NCI-H510A (cell line): ENCODE measurements around the gene KRTDAP.

Source experiments
- DNase-seq: peaks from one replicate; lab custom pipeline; 2025; lab: John Stamatoyannopoulos, UW

KRTDAP gene

GRCh38 chr19:35512831-35513627 lies 22.8 kb upstream of the KRTDAP start:
- DNase-seq, result no peak

DNA sequence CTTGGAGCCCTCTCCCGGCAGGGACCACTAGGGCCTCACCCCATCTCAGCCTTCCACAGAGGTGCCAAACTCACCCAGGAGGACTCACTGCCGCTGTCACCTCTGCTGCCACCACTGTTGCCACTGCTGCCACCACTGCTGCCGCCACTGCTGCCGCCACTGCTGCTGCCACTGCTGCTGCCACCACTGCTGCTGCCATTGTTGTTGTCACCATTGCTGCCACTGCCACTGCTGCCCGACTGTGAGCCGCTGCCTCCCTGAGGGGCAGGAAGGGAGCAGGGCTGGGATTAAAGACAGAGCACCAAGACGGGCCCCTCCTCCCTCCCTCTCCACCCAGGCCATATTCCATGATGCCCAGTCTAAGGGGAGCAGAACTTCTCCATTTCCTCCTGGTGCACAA lies 21.1 kb upstream of the KRTDAP start:
- DNase-seq, result no peak

GRCh38 chr19:35510626-35510964 lies 20.3 kb upstream of the KRTDAP start:
- DNase-seq, result no peak

- peak; percentile 24 for DNase-seq
Measured at GRCh38 chr19:35509861-35510625, 19.8 kb upstream of the KRTDAP start.

- DNase-seq, result no peak
Measured at GRCh38 chr19:35509018-35509652, 18.9 kb upstream of the KRTDAP start.

GRCh38 chr19:35508129-35508528 lies 17.9 kb upstream of the KRTDAP start:
- DNase-seq, result no peak

DNA sequence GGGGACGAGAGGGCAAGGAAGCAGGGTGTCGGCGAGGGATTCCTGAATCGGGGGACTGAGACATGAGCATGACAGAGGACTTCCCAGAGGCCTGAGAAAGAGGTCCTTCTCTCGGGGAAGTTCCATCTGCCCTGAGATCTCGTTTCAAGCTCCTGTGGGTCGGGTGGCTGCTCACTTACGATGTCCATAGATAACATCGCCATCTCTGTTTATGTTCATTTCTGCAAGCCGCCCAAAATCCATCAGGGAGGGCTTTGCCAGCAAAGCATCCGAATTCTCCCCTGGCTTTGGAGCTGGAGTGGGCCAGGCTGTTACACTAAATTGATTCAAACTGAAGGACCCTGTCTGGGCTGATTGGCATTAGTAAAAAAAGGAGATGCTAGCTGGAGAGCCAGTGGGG lies 17.3 kb upstream of the KRTDAP start:
- no peak for DNase-seq

DNA sequence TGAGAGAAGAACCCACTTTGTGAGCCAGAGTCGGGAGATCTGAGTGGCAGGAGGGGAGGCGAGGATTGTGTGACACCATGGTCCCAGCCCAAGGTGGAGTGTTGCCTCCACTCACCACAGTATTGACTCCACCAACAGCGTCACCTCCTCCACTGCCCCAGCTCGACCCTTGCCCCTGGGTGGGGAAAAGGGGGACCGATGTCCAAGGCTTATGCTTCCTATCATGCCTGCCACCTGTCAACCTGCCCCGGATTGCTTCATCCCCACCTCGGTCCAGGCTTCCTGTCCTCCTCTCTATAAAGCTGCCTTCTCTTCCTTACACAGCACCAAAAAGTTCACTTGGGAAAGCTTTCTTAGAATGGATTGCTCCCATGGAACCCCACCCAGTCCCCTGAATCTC lies 15.7 kb upstream of the KRTDAP start:
- DNase-seq, result no peak

DNA sequence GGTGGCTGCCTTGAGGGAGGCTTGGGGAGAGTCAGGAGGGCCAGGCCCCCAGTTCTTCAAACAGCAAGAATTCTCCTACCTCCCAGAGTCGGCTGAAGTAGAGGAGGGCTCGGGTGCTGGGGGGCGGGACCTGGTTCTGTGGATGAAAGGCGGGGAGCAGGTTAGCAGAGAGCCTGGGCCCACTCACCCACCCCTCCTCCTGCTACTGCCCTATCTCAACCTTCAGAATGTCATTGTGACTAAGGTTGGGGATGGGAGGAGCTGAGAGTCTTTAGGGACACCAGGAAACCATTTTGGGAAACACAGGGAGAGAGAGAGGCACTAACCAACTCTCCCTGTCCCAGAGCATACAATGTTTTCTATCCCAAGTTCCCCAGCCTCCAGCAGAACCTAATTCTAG lies 12.5 kb upstream of the KRTDAP start:
- DNase-seq, result no peak

- DNase-seq, result no peak
Measured at GRCh38 chr19:35501684-35502083, 11.4 kb upstream of the KRTDAP start.

- DNase-seq, result no peak
Measured at GRCh38 chr19:35500611-35501010, 10.3 kb upstream of the KRTDAP start.

- no peak for DNase-seq
Measured at GRCh38 chr19:35498984-35499527, 8.8 kb upstream of the KRTDAP start.

DNA sequence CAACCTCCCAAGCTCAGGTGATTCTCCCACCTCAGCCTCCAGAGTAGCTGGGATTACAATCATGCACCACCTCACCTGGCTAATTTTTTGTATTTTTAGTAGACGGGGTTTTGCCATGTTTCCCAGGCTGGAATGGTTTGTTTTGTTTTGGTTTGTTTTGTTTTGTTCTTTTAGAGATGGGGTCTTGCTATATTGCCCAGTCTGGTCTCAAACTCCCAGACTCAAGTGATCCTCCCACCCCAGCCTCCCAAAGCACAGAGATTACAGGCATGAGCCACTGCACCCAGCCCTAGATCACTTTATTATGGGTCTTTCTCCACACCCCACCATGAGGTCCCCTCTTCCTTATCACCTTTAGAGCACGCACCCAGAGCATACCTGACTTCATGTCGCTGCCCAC lies 8.0 kb upstream of the KRTDAP start:
- DNase-seq, result no peak

GRCh38 chr19:35497406-35497805 lies 7.1 kb upstream of the KRTDAP start:
- no peak for DNase-seq

GRCh38 chr19:35495107-35496064 lies 5.1 kb upstream of the KRTDAP start:
- no peak for DNase-seq

DNA sequence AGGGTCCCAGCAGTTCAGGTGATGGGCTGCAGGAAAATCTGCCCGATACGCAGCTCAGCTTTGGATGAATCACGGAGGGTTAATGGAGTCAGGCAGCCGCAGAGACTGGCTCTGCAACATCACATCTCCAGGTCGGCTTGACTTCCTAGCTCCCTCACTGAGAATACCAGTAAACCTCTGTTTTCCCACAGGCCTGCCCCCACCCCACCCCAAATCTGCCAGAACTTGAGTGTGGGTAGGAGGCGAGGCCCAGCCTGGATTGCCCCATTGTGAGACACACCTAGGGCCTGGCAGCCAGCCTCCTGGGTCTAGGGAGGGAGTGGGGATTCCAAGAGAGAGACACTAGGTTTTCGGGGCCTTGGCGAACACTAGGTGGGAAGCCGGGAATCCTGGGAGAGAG lies 3.7 kb upstream of the KRTDAP start:
- DNase-seq, result no peak

DNA sequence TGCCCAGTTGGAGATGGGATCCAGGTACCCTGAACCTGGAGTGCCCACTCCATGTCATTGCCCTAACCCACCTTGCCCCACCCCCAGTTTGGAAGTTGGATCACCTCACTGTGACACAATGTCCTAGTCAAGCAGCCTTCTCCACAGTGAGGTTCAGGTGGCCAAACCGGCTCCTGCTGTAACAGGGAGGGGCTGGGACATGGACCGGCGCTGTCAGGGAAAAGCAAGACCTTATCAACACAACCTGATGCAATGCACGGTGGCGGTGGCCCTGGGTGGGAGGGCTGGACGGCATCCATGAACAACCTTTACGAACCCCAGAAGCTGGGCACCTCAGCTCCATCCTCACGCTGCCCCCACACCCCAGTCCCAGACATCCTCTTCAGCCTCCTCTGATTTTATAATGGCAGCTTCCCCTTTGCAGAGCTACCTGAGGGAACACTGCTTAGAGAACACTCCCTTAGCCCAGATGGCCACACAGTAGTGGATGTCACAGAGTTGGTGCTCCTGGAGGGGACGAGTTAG lies 1.6 kb upstream of the KRTDAP start:
- DNase-seq, result no peak

- DNase-seq, result no peak
Measured at GRCh38 chr19:35488677-35489076, 1.6 kb downstream of the KRTDAP start.

GRCh38 chr19:35487656-35488182 lies 2.5 kb downstream of the KRTDAP start:
- no peak for DNase-seq

DNA sequence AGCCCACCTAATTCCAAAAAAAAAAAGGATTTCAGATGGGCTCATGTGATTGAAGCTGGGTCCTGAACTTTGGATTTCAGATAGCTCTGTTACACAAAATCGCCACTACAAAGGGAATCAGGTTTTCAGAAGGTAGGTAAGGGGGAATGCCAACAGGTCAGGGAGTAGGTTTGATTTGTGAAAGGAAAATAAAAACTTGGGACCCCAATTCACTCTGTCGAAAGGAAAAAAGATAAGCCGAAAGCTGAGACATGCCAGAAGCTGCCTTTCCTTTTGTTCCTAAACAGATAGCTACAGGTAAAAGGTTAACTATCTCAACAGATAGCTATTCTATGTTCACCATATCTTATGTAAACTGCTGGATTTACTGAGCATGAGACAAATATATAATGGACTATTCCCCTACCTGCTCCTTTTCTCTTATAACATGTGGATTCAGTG lies 4.0 kb downstream of the KRTDAP start:
- DNase-seq, result no peak
